Left lung (tissue), 10 donors: ENCODE data around the gene SEC22A. TPM values are rescaled to one million over a fixed set of nuclear protein-coding genes. Genes with fewer than 3 reads are reported as not detected.
A peak's percentile ranks its signal among the peaks of the same experiment; 100 is the strongest.

Experiments used
- ATAC-seq: fragments of 200-7000 bp; cut with Tn5 transposase; one replicate; pipeline ENCODE4 v1.9.1; 2020; ENCODE audit warnings: moderate library complexity
- DNase-seq, 4 donors: peaks; one replicate each; pipeline ENCODE4 v3.0.0-alpha.2; 2013 to 2020
- H3K27ac ChIP-seq, 2 donors: fragments of 200-600 bp; sonication (generic) in 1 of 2; one replicate each; pipeline versions ENCODE4 v1.5.0 to v1.8.0; 2020 to 2021
- H3K27me3 ChIP-seq, 2 donors: fragments of 200-600 bp; sonication (generic) in 1 of 2; one replicate each; pipeline versions ENCODE4 v1.5.0 to v1.8.0; 2020 to 2021
- H3K36me3 ChIP-seq, 2 donors: fragments of 200-600 bp; sonication (generic) in 1 of 2; one replicate each; pipeline versions ENCODE4 v1.5.0 to v1.8.0; 2020 to 2021
- H3K4me1 ChIP-seq, 2 donors: fragments of 200-600 bp; one replicate each; pipeline ENCODE4 v1.8.0; 2021
- H3K4me3 ChIP-seq, 2 donors: fragments of 200-600 bp; sonication (generic) in 1 of 2; one replicate each; pipeline versions ENCODE4 v1.5.0 to v1.8.0; 2020 to 2021; ENCODE audit warnings: mild to moderate bottlenecking in 1 of 2
- H3K9me3 ChIP-seq, 2 donors: fragments of 200-600 bp; sonication (generic) in 1 of 2; one replicate each; pipeline versions ENCODE4 v1.5.0 to v1.8.0; 2020 to 2021
- intact Hi-C, 2 donors: fragments of 100-400 bp; cut with DNase I; formaldehyde crosslinking; loops; one replicate each; pipeline versions ENCODE4 v1.11.2 to v1.14.2; 2022
- microRNA-seq, 2 donors: library from miRNA; unstranded; fragments of <30 nt; microRNA quantifications; one replicate each; pipeline ENCODE4, GENCODE V29; 2019
- polyA plus RNA-seq, 6 donors: library from polyadenylated mRNA; unstranded; fragments of 120-200 nt; gene quantifications; one replicate each; pipeline ENCODE4 v1.2.1, GENCODE V29; 2013; ENCODE audit not compliant: insufficient read length in 6 of 6
- total RNA-seq, 2 donors: library from RNA; stranded (reverse); fragmentation: NEBNext Ultra II Directional; extraction: Animal tissue kit (Norgen Biotek cat#: 25700); gene quantifications; one replicate each; pipeline ENCODE4 v1.2.1, GENCODE V29; 2021
- TF ChIP-seq, protein P1 (sequence below), 2 donors: fragments of 200-600 bp; sonication (generic) in 1 of 2; IDR thresholded peaks; one replicate each; pipeline versions ENCODE4 v1.5.0 to v1.8.0; 2021; ENCODE audit warnings: antibody characterized with exemption in 2 of 2
- donor health status: DM: no; HTN: yes; CAD: no.
- donor health status: DM: no; HTN: no; CAD: no.

Gene SEC22A
- total and polyA plus RNA-seq, 8 donors: 15.7 to 35.9 (median 27.8) TPM

DNA sequence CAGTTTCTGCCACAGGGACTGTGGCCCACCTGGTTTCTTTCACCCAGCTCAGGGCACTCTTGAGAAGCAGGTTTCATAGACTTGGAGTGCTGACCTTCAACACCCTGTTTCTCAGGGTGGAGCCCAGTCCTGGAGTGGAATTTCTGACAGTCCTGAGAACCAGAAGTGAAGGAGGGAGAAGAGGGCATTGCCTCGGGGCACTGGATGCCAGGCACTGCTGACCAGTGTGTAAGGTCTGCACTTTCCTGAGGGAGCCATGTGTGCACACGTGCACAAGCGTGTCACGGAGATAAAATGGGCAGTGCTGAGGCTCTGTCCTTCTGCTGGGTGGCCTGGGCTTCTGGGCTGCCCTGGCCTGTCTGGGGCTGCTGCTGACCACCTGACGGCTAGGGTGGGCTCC, 118.5 kb downstream of the SEC22A start:
- intact Hi-C loops: no loop called here
- no peaks in the 10 kb centered on the region for H3K36me3 ChIP-seq
- no peak overlapping the region for H3K4me3 ChIP-seq
- ATAC-seq: peak; percentile 88
- H3K9me3 ChIP-seq: no peaks in the 10 kb centered on the region
- peaks cover 0 to 19% of the 10 kb centered on the region in 2 donors for H3K27me3 ChIP-seq
- TF ChIP-seq, protein P1, sequence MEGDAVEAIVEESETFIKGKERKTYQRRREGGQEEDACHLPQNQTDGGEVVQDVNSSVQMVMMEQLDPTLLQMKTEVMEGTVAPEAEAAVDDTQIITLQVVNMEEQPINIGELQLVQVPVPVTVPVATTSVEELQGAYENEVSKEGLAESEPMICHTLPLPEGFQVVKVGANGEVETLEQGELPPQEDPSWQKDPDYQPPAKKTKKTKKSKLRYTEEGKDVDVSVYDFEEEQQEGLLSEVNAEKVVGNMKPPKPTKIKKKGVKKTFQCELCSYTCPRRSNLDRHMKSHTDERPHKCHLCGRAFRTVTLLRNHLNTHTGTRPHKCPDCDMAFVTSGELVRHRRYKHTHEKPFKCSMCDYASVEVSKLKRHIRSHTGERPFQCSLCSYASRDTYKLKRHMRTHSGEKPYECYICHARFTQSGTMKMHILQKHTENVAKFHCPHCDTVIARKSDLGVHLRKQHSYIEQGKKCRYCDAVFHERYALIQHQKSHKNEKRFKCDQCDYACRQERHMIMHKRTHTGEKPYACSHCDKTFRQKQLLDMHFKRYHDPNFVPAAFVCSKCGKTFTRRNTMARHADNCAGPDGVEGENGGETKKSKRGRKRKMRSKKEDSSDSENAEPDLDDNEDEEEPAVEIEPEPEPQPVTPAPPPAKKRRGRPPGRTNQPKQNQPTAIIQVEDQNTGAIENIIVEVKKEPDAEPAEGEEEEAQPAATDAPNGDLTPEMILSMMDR (IDR thresholded peaks at IDR 0.05): no peak
- no peaks in the 10 kb centered on the region for H3K4me1 ChIP-seq
- peak in 2 of 4 donors; percentile 13 for DNase-seq
- H3K27ac ChIP-seq: no peak overlapping the region

- H3K36me3 ChIP-seq: no peaks in the 10 kb centered on the region
- intact Hi-C loops: no loop called here
- TF ChIP-seq, protein P1 (IDR thresholded peaks at IDR 0.05): no peak
- ATAC-seq (no peak), DNase-seq (peak in 1 of 4 donors; percentile 66)
- no peak overlapping the region for H3K4me3 ChIP-seq
- H3K27ac ChIP-seq: no peak overlapping the region
- H3K4me1 ChIP-seq: no peaks in the 10 kb centered on the region
- H3K9me3 ChIP-seq: no peaks in the 10 kb centered on the region
- H3K27me3 ChIP-seq: peaks cover 0 to 19% of the 10 kb centered on the region in 2 donors
Measured at GRCh38 chr3:123321806-123322205, 120.1 kb downstream of the SEC22A start.

GRCh38 chr3:123322866-123323265, 121.1 kb downstream of the SEC22A start:
- ATAC-seq: no peak
- intact Hi-C loops: no loop called here
- Histone ChIP-seq H3K36me3 (no peaks in the 10 kb centered on the region), H3K27ac (no peak overlapping the region), H3K4me3 (no peak overlapping the region), H3K4me1 (no peaks in the 10 kb centered on the region), H3K27me3 (peaks cover 0 to 19% of the 10 kb centered on the region in 2 donors), H3K9me3 (no peaks in the 10 kb centered on the region)
- TF ChIP-seq, protein P1 (IDR thresholded peaks at IDR 0.05): no peak
- peak in 1 of 4 donors; percentile 58 for DNase-seq

Small RNA genes lying within 50 kb of the gene (microRNA-seq; reads per million reads assigned to microRNA genes)
- 0.14 to 0.17 reads per million in 2 donors for gene MIR7110

Other genes starting within 250 kb of the SEC22A start
- gene SEMA5B, start 174.2 kb upstream of the SEC22A start, total RNA-seq: under 1 TPM; 0.61 to 0.89 TPM
- gene SEMA5B, start 174.2 kb upstream of the SEC22A start, polyA plus RNA-seq: 1 to 10 TPM; 6.2 to 9.0 (median 7.1) TPM
- gene PDIA5, start 134.9 kb upstream of the SEC22A start, total RNA-seq: 10 to 100 TPM; 30.3 to 44.8 TPM
- gene PDIA5, start 134.9 kb upstream of the SEC22A start, polyA plus RNA-seq: 10 to 100 TPM; 26.3 to 35.6 (median 28.3) TPM
- 1 to 10 TPM; 3.4 to 5.7 TPM for gene ADCY5, start 247.1 kb downstream of the SEC22A start, total RNA-seq
- gene ADCY5, start 247.1 kb downstream of the SEC22A start, polyA plus RNA-seq: 10 to 100 TPM; 13.5 to 17.6 (median 15.1) TPM